Adipose tissue (tissue), 3 donors: ENCODE measurements around the gene FOXJ2. TPM values are rescaled to one million over a fixed set of nuclear protein-coding genes. Genes with fewer than 3 reads are reported as not detected.
"Not testable (repeated sequence)": the region's sequence is repeated elsewhere in the genome, so short reads cannot be mapped to it uniquely, and the experiment has no call there.

Source experiments
- H3K27ac ChIP-seq: one replicate; pipeline ENCODE4 v1.5.1; 2013; ENCODE audit warnings: low read depth, low read length
- WGBS, 3 donors: extraction: QIAGEN DNeasy Blood & Tissue Kit; methylation state at CpG; one replicate each; pipeline ENCODE4 v1.1.7; 2013; 5-methylcytosine and 5-hydroxymethylcytosine counted together
- polyA plus RNA-seq, 3 donors: library from polyadenylated mRNA; stranded (reverse); fragments of 200-250 nt; gene quantifications; one replicate each; pipeline ENCODE4 v1.2.3, GENCODE V29; 2013
- donor health status: healthy with polysubstance abuse.
- donor health status: Bipolar disorder and iron deficiency.
- donor health status: healthy.

Gene FOXJ2
- polyA plus RNA-seq, 3 donors = 4.8 to 8.7 (median 7.6) TPM

GRCh38 chr12:8088574-8088973, 56.1 kb downstream of the FOXJ2 start:
- 46 to 52% (median 47%) methylated on average over 3 of the region's 3 CpGs for WGBS, 3 donors
- H3K27ac ChIP-seq = no peak overlapping the region

- H3K27ac ChIP-seq = not testable (repeated sequence)
- WGBS, 3 donors = 91 to 94% (median 94%) methylated on average over 11 of the region's 11 CpGs
These were observed 56.8 kb downstream of the FOXJ2 start for GRCh38 chr12:8089277-8089676.

- H3K27ac ChIP-seq = no peak overlapping the region
- 77 to 89% (median 82%) methylated on average over 5 of the region's 5 CpGs for WGBS, 3 donors
These were observed 57.2 kb downstream of the FOXJ2 start for GRCh38 chr12:8089716-8090115.

GRCh38 chr12:8093291-8093690, 60.8 kb downstream of the FOXJ2 start:
- no peak overlapping the region for H3K27ac ChIP-seq
- WGBS, 3 donors = 92 to 96% (median 93%) methylated on average over 3 of the region's 3 CpGs

- 68 to 77% (median 69%) methylated on average over 2 of the region's 2 CpGs for WGBS, 3 donors
- H3K27ac ChIP-seq = no peak overlapping the region
These were observed 63.9 kb downstream of the FOXJ2 start for GRCh38 chr12:8096281-8096915.

DNA sequence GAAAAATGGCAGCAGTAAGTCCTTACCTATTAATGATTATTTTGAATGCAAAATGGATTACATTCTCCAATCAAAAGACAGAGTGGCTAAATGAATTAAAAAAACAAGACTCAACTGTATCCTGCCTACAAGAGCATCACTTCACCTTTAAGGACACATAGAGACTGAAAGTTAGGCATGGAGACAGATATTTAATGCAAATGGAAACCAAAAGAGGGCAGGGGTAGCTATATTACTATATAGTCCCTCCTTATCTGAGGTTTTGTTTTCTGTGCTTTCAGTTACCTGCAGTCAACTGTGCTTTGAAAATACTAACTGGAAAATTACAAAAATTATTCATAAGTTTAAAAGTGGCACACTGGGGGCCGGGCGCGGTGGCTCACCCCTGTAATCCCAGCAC, 66.7 kb downstream of the FOXJ2 start:
- H3K27ac ChIP-seq = no peak overlapping the region
- 97 to 98% (median 98%) methylated on average over 3 of the region's 3 CpGs for WGBS, 3 donors

Other genes with a start within 250 kb of the FOXJ2 start
- not detected for gene NANOG, start 243.3 kb upstream of the FOXJ2 start, polyA plus RNA-seq
- gene SLC2A14, start 159.8 kb upstream of the FOXJ2 start, polyA plus RNA-seq = 1 to 10 TPM in 1 of 3 donors, under 1 TPM in 1, not detected in 1; 0.13 to 5.3 TPM
- 10 to 100 TPM in 2 of 3 donors, 1 to 10 TPM in 1; 4.3 to 79.4 (median 43.3) TPM for gene SLC2A3, start 96.5 kb upstream of the FOXJ2 start, polyA plus RNA-seq
- 10 to 100 TPM in 2 of 3 donors, 1 to 10 TPM in 1; 1.9 to 15.2 (median 14.5) TPM for gene C3AR1, start 33.6 kb downstream of the FOXJ2 start, polyA plus RNA-seq
- gene NECAP1, start 49.6 kb downstream of the FOXJ2 start, polyA plus RNA-seq = 10 to 100 TPM; 17.8 to 23.8 (median 19.7) TPM
- 1 to 10 TPM in 2 of 3 donors, under 1 TPM in 1; 0.89 to 2.8 (median 2.4) TPM for gene CLEC4A, start 90.9 kb downstream of the FOXJ2 start, polyA plus RNA-seq
- not detected for gene ZNF705A, start 124.3 kb downstream of the FOXJ2 start, polyA plus RNA-seq
- under 1 TPM in 2 of 3 donors, not detected in 1; 0.09 to 0.59 TPM for gene FAM90A1, start 194.9 kb downstream of the FOXJ2 start, polyA plus RNA-seq